Naive thymus-derived CD8-positive, alpha-beta T cell (primary cell): ENCODE data around the gene RHEB. TPM values are rescaled to one million over a fixed set of nuclear protein-coding genes. Genes with fewer than 3 reads are reported as not detected.

Experiments
- ATAC-seq, 2 donors: fragments of 150-1000 bp; cut with Tn5 transposase in 1 of 2; sonication (Bioruptor Pico), chemical (Tn5 transposase) in 1 of 2; 1 replicate in 1 of 2; 2 replicates in 1 of 2; pipeline ENCODE4 v1.10.0; 2021; ENCODE audit warnings: mild to moderate bottlenecking in 2 of 2, moderate library complexity in 2 of 2
- POLR2A ChIA-PET: fragments of 350-600 bp; sonication (Branson Sonifier 250); formaldehyde crosslinking; loops from one replicate; lab custom pipeline; 2021; ENCODE audit warnings: antibody characterized with exemption; lab: Charles Lee
- DNase-seq, 10 donors: peaks; one replicate each; pipeline versions ENCODE4 v3.0.0 to v3.0.0-alpha.2; 2020 to 2022
- H3K27ac Mint-ChIP-seq, 10 donors: one replicate each; pipeline ENCODE4 v1.8.0; 2020 to 2022; ENCODE audit warnings: mild to moderate bottlenecking in 10 of 10, mixed read lengths in 10 of 10, moderate library complexity in 4 of 10, inconsistent platforms in 1 of 10
- H3K27me3 Mint-ChIP-seq, 5 donors: one replicate each; pipeline ENCODE4 v1.8.0; 2021 to 2022; ENCODE audit warnings: mixed read lengths in 5 of 5
- H3K36me3 Mint-ChIP-seq, 3 donors: one replicate each; pipeline ENCODE4 v1.8.0; 2020 to 2022; ENCODE audit warnings: mixed read lengths in 3 of 3, mild to moderate bottlenecking in 2 of 3, inconsistent platforms in 1 of 3
- H3K4me1 Mint-ChIP-seq, 4 donors: one replicate each; pipeline ENCODE4 v1.8.0; 2021 to 2022; ENCODE audit warnings: mixed read lengths in 4 of 4
- H3K4me3 Mint-ChIP-seq, 10 donors: one replicate each; pipeline ENCODE4 v1.8.0; 2020 to 2022; ENCODE audit warnings: mild to moderate bottlenecking in 10 of 10, mixed read lengths in 10 of 10, moderate library complexity in 6 of 10, inconsistent platforms in 1 of 10
- H3K9me3 Mint-ChIP-seq, 9 donors: one replicate each; pipeline ENCODE4 v1.8.0; 2020 to 2022; ENCODE audit warnings: mixed read lengths in 9 of 9, mild to moderate bottlenecking in 3 of 9, inconsistent platforms in 1 of 9, moderate library complexity in 1 of 9
- polyA plus RNA-seq, 3 donors: library from polyadenylated mRNA; unstranded; fragments of 300-500 nt; fragmentation: Illumina TruSeq; gene quantifications; one replicate each; pipeline ENCODE4 v1.2.3, GENCODE V29; 2021
- total RNA-seq, 8 experiments: library from RNA in 2 of 8; stranded (reverse) in 2 of 8; gene quantifications; one replicate each; pipeline ENCODE4 v1.2.3 and lab custom pipeline; 2021 to 2026

Gene RHEB
- total and polyA plus RNA-seq, 5 experiments from 2014 or later: 31.2 to 48.8 (median 43.7) TPM

GRCh38 chr7:151438864-151439601, 80.7 kb downstream of the RHEB start:
- Mint-ChIP-seq H3K4me3 (peak overlapping the region in 8 of 10 donors; percentile 10 to 82 (median 70)), H3K27ac (peak overlapping the region in 7 of 10 donors; percentile 51 to 95 (median 73)), H3K36me3 (no peaks in the 10 kb centered on the region), H3K27me3 (peaks cover 0 to 2% (median 0%) of the 10 kb centered on the region in 5 donors), H3K4me1 (peaks cover 21 to 69% (median 32%) of the 10 kb centered on the region in 4 donors), H3K9me3 (no peaks in the 10 kb centered on the region)
- POLR2A ChIA-PET: interaction anchor here (7.1 kb wide), 1 partner anchor 8 kb away, joined by 54 read pairs; no protein-coding TSS in a partner anchor
- no peak for DNase-seq
- ATAC-seq: no peak

- ATAC-seq: no peak
- peaks cover 19 to 71% (median 37%) of the 10 kb centered on the region in 4 donors for H3K4me1 Mint-ChIP-seq
- H3K9me3 Mint-ChIP-seq: no peaks in the 10 kb centered on the region
- DNase-seq: no peak
- no peaks in the 10 kb centered on the region for H3K36me3 Mint-ChIP-seq
- H3K27me3 Mint-ChIP-seq: peaks cover 0 to 2% (median 0%) of the 10 kb centered on the region in 5 donors
- POLR2A ChIA-PET: interaction anchor here (0.5 to 7.1 kb wide), 2 partner anchors 7 to 429 kb away, joined by 3 to 54 read pairs; no protein-coding TSS in a partner anchor
- H3K27ac Mint-ChIP-seq: peak overlapping the region in 3 of 10 donors; percentile 14 to 95 (median 43)
- H3K4me3 Mint-ChIP-seq: no peak overlapping the region
These were observed 81.7 kb downstream of the RHEB start for GRCh38 chr7:151437866-151438516.

GRCh38 chr7:151437159-151437553, 82.5 kb downstream of the RHEB start:
- H3K27ac Mint-ChIP-seq: peak overlapping the region in 3 of 10 donors; percentile 36 to 68 (median 37)

GRCh38 chr7:151436446-151437158, 83.1 kb downstream of the RHEB start:
- Mint-ChIP-seq H3K36me3 (no peaks in the 10 kb centered on the region), H3K4me1 (peaks cover 19 to 68% (median 37%) of the 10 kb centered on the region in 4 donors), H3K4me3 (no peak overlapping the region), H3K27ac (peak overlapping the region in 6 of 10 donors; percentile 19 to 78 (median 44)), H3K27me3 (no peaks in the 10 kb centered on the region), H3K9me3 (no peaks in the 10 kb centered on the region)
- ATAC-seq (no peak), DNase-seq (no peak)
- POLR2A ChIA-PET: interaction anchor here (0.7 to 1.4 kb wide), 4 partner anchors 7 to 96 kb away, joined by 3 to 6 read pairs (median 4); no protein-coding TSS in a partner anchor

More at GRCh38 chr7:151437159-151437553, 82.5 kb downstream of the RHEB start:
- H3K4me3 Mint-ChIP-seq: no peak overlapping the region
- DNase-seq (no peak), ATAC-seq (no peak)
- H3K4me1 Mint-ChIP-seq: peaks cover 19 to 72% (median 39%) of the 10 kb centered on the region in 4 donors
- no peaks in the 10 kb centered on the region for H3K27me3 Mint-ChIP-seq
- no peaks in the 10 kb centered on the region for H3K36me3 Mint-ChIP-seq
- no peaks in the 10 kb centered on the region for H3K9me3 Mint-ChIP-seq
- POLR2A ChIA-PET: interaction anchor here (1.3 kb wide), 1 partner anchor 11 kb away, joined by 6 read pairs; no protein-coding TSS in a partner anchor

- Mint-ChIP-seq H3K4me1 (peaks cover 16 to 68% (median 37%) of the 10 kb centered on the region in 4 donors), H3K36me3 (no peaks in the 10 kb centered on the region), H3K27ac (peak overlapping the region in 2 of 10 donors; percentile 40 to 77), H3K27me3 (no peaks in the 10 kb centered on the region), H3K9me3 (no peaks in the 10 kb centered on the region), H3K4me3 (no peak overlapping the region)
- ATAC-seq: no peak
- POLR2A ChIA-PET: interaction anchor here (0.7 to 1.4 kb wide), 4 partner anchors 8 to 95 kb away, joined by 3 to 6 read pairs (median 4); no protein-coding TSS in a partner anchor
- DNase-seq: no peak
These were observed 83.7 kb downstream of the RHEB start for GRCh38 chr7:151435971-151436370.

GRCh38 chr7:151435103-151435916, 84.4 kb downstream of the RHEB start:
- Mint-ChIP-seq H3K4me1 (peaks cover 16 to 66% (median 36%) of the 10 kb centered on the region in 4 donors), H3K36me3 (no peaks in the 10 kb centered on the region), H3K27me3 (no peaks in the 10 kb centered on the region), H3K27ac (peak overlapping the region in 3 of 10 donors; percentile 14 to 81 (median 77)), H3K9me3 (no peaks in the 10 kb centered on the region), H3K4me3 (no peak overlapping the region)
- POLR2A ChIA-PET: interaction anchor here (1.3 to 1.4 kb wide), 2 partner anchors 8 to 13 kb away, joined by 4 to 6 read pairs; no protein-coding TSS in a partner anchor
- ATAC-seq (no peak), DNase-seq (no peak)

GRCh38 chr7:151434549-151434948, 85.1 kb downstream of the RHEB start:
- DNase-seq (no peak), ATAC-seq (no peak)
- Mint-ChIP-seq H3K4me1 (peaks cover 21 to 70% (median 38%) of the 10 kb centered on the region in 4 donors), H3K27me3 (no peaks in the 10 kb centered on the region), H3K36me3 (no peaks in the 10 kb centered on the region), H3K27ac (peak overlapping the region in 3 of 10 donors; percentile 5 to 48 (median 7)), H3K4me3 (no peak overlapping the region), H3K9me3 (no peaks in the 10 kb centered on the region)
- POLR2A ChIA-PET: no interaction called here

GRCh38 chr7:151433721-151434400, 85.8 kb downstream of the RHEB start:
- peaks cover 22 to 70% (median 42%) of the 10 kb centered on the region in 4 donors for H3K4me1 Mint-ChIP-seq
- peak overlapping the region in 6 of 10 donors; percentile 39 to 93 (median 78) for H3K27ac Mint-ChIP-seq
- no peaks in the 10 kb centered on the region for H3K9me3 Mint-ChIP-seq
- no peaks in the 10 kb centered on the region for H3K27me3 Mint-ChIP-seq
- H3K36me3 Mint-ChIP-seq: no peaks in the 10 kb centered on the region
- POLR2A ChIA-PET: interaction anchor here (0.5 to 6.1 kb wide), 3 partner anchors 7 to 404 kb away, joined by 3 to 54 read pairs (median 4); partner anchors contain the start of gene CRYGN
- no peak for DNase-seq
- no peak for ATAC-seq
- H3K4me3 Mint-ChIP-seq: peak overlapping the region in 2 of 10 donors; percentile 60 to 71

GRCh38 chr7:151432658-151433521, 86.8 kb downstream of the RHEB start:
- Mint-ChIP-seq H3K4me1 (peaks cover 30 to 74% (median 52%) of the 10 kb centered on the region in 4 donors), H3K4me3 (peak overlapping the region in 9 of 10 donors; percentile 14 to 75 (median 60)), H3K27me3 (no peaks in the 10 kb centered on the region), H3K27ac (peak overlapping the region in 9 of 10 donors; percentile 67 to 93 (median 89)), H3K9me3 (no peaks in the 10 kb centered on the region), H3K36me3 (no peaks in the 10 kb centered on the region)
- peak; percentile 58 for ATAC-seq
- POLR2A ChIA-PET: interaction anchor here (0.6 to 6.1 kb wide), 4 partner anchors 8 to 677 kb away, joined by 3 to 54 read pairs (median 4); partner anchors contain the start of gene CRYGN
- peak in 9 of 10 donors; percentile 30 to 80 (median 57) for DNase-seq

GRCh38 chr7:151431768-151432311, 87.9 kb downstream of the RHEB start:
- Mint-ChIP-seq H3K27me3 (no peaks in the 10 kb centered on the region), H3K4me1 (peaks cover 32 to 75% (median 58%) of the 10 kb centered on the region in 4 donors), H3K9me3 (no peaks in the 10 kb centered on the region), H3K36me3 (no peaks in the 10 kb centered on the region), H3K27ac (peak overlapping the region in 5 of 10 donors; percentile 15 to 68 (median 37)), H3K4me3 (peak overlapping the region in 2 of 10 donors; percentile 30 to 36)
- no peak for ATAC-seq
- no peak for DNase-seq
- POLR2A ChIA-PET: interaction anchor here (0.8 to 6.1 kb wide), 3 partner anchors 9 to 64 kb away, joined by 3 to 54 read pairs (median 3); partner anchors contain the start of gene CRYGN
